Right lobe of liver (tissue), 6 donors: ENCODE data around the gene CENPB. TPM values are rescaled to one million over a fixed set of nuclear protein-coding genes. Genes with fewer than 3 reads are reported as not detected.

Experiments used
- ATAC-seq, 4 donors: fragments of 200-7000 bp; cut with Tn5 transposase; one replicate each; pipeline ENCODE4 v1.9.1; 2020; ENCODE audit warnings: mild to moderate bottlenecking in 4 of 4, moderate library complexity in 4 of 4
- DNase-seq, 3 donors: peaks; one replicate each; pipeline ENCODE4 v3.0.0-alpha.2; 2020
- H3K27ac ChIP-seq, 3 donors: fragments of 200-600 bp; one replicate each; pipeline ENCODE4 v1.8.0; 2022
- H3K27me3 ChIP-seq, 2 donors: fragments of 200-600 bp; one replicate each; pipeline ENCODE4 v1.8.0; 2022
- H3K36me3 ChIP-seq, 4 donors: fragments of 200-600 bp; sonication (generic) in 1 of 4; one replicate each; pipeline versions ENCODE4 v1.5.1 to v1.8.0; 2017 to 2022; ENCODE audit warnings: control low read depth in 1 of 4
- H3K4me1 ChIP-seq, 4 donors: fragments of 200-600 bp; sonication (generic) in 1 of 4; one replicate each; pipeline versions ENCODE4 v1.5.1 to v1.8.0; 2017 to 2022; ENCODE audit warnings: control low read depth in 1 of 4
- H3K4me3 ChIP-seq, 3 donors: fragments of 200-600 bp; one replicate each; pipeline ENCODE4 v1.8.0; 2022
- H3K9me3 ChIP-seq, 4 donors: fragments of 200-600 bp; sonication (generic) in 1 of 4; one replicate each; pipeline versions ENCODE4 v1.5.1 to v1.8.0; 2017 to 2022; ENCODE audit warnings: control low read depth in 1 of 4
- CTCF ChIP-seq, 4 donors: fragments of 200-600 bp in 3 of 4; fragments of 450-650 bp in 1 of 4; IDR thresholded peaks; one replicate each; pipeline versions ENCODE4 v1.5.1 to v1.8.0; 2016 to 2022; ENCODE audit warnings: antibody characterized with exemption in 4 of 4, mild to moderate bottlenecking in 2 of 4
- POLR2A ChIP-seq: fragments of 450-650 bp; IDR thresholded peaks from one replicate; pipeline ENCODE4 v1.6.1; 2017; ENCODE audit warnings: antibody characterized with exemption, mild to moderate bottlenecking
- WGBS: methylation state at CpG from one replicate; pipeline ENCODE4 v1.1.6; 2018; ENCODE audit warnings: low coverage, low lambda C conversion rate; ENCODE audit not compliant: insufficient coverage; ENCODE audit errors: missing lambda C conversion rate; 5-methylcytosine and 5-hydroxymethylcytosine counted together
- intact Hi-C, 2 donors: fragments of 100-400 bp; cut with DNase I; formaldehyde crosslinking; loops; one replicate each; pipeline versions ENCODE4 v1.11.2 to v1.14.1; 2022
- total RNA-seq, 6 experiments: library from RNA; depleted of rRNA in 2 of 6; stranded (reverse); fragments of >200 nt in 2 of 6; fragmentation: NEBNext Ultra II Directional in 3 of 6; extraction: Animal tissue kit (Norgen Biotek cat#: 25700) in 3 of 6; gene quantifications; one replicate each; pipeline versions ENCODE4 v1.1.0 to v1.2.4, GENCODE V29; 2016 to 2023
- donor health status: DM: no; HTN: yes; CAD: no.
- donor health status: DM: no; HTN: no; CAD: no.
- donor health status: DM: no; HTN: no; CAD: no.
- donor health status: DM: no; HTN: yes; CAD: no.
- donor health status: DM: no; HTN: yes; CAD: no.

CENPB gene
- total RNA-seq, 6 experiments from 2014 or later, result 27.8 to 43.1 (median 31.6) TPM

- TF ChIP-seq CTCF (IDR thresholded peaks at IDR 0.05), result no peak
- Histone ChIP-seq H3K27ac (no peak overlapping the region), H3K4me3 (no peak overlapping the region), H3K36me3 (no peaks in the 10 kb centered on the region), H3K4me1 (peaks cover 0 to 5% (median 0%) of the 10 kb centered on the region in 4 donors), H3K9me3 (no peaks in the 10 kb centered on the region), H3K27me3 (no peaks in the 10 kb centered on the region)
- DNase-seq (peak; percentile 56 to 74 (median 71)), ATAC-seq (peak; percentile 67 to 75 (median 74))
- 18% methylated on average over 31 of the region's 45 CpGs for WGBS
- intact Hi-C loops, result no loop called here
Measured at GRCh38 chr20:3744806-3745685, 41.5 kb downstream of the CENPB start.

GRCh38 chr20:3744037-3744436 lies 42.5 kb downstream of the CENPB start:
- no peaks in the 10 kb centered on the region for H3K27me3 ChIP-seq
- no peak overlapping the region for H3K27ac ChIP-seq
- no peaks in the 10 kb centered on the region for H3K9me3 ChIP-seq
- no peak for DNase-seq
- intact Hi-C loops, result no loop called here
- TF ChIP-seq CTCF (IDR thresholded peaks at IDR 0.05) (no peak), POLR2A (no peak)
- peaks cover 0 to 8% (median 1%) of the 10 kb centered on the region in 4 donors for H3K4me1 ChIP-seq
- no peaks in the 10 kb centered on the region for H3K36me3 ChIP-seq
- H3K4me3 ChIP-seq, result no peak overlapping the region
- WGBS, result no CpG with 5 or more reads among the region's 1 CpG
- ATAC-seq, result no peak

- intact Hi-C loops, result no loop called here
- H3K4me1 ChIP-seq, result peaks cover 0 to 16% (median 5%) of the 10 kb centered on the region in 4 donors
- H3K4me3 ChIP-seq, result no peak overlapping the region
- TF ChIP-seq POLR2A (no peak), CTCF (IDR thresholded peaks at IDR 0.05) (no peak)
- ATAC-seq (no peak), DNase-seq (no peak)
- no peaks in the 10 kb centered on the region for H3K9me3 ChIP-seq
- WGBS, result 97% methylated on average over 2 of the region's 2 CpGs
- H3K36me3 ChIP-seq, result no peaks in the 10 kb centered on the region
- no peak overlapping the region for H3K27ac ChIP-seq
- H3K27me3 ChIP-seq, result no peaks in the 10 kb centered on the region
Measured at GRCh38 chr20:3743251-3743650, 43.3 kb downstream of the CENPB start.

GRCh38 chr20:3741836-3742458 lies 44.6 kb downstream of the CENPB start:
- Histone ChIP-seq H3K27ac (no peak overlapping the region), H3K9me3 (no peaks in the 10 kb centered on the region), H3K27me3 (no peaks in the 10 kb centered on the region), H3K4me3 (no peak overlapping the region), H3K4me1 (peaks cover 0 to 28% (median 6%) of the 10 kb centered on the region in 4 donors), H3K36me3 (no peaks in the 10 kb centered on the region)
- intact Hi-C loops, result no loop called here
- TF ChIP-seq POLR2A (no peak), CTCF (IDR thresholded peaks at IDR 0.05) (no peak)
- DNase-seq (no peak), ATAC-seq (no peak)
- no CpG with 5 or more reads among the region's 7 CpGs for WGBS
